ENCODE results near the gene BMERB1.
"Not testable (repeated sequence)": the region's sequence is repeated elsewhere in the genome, so short reads cannot be mapped to it uniquely, and the experiment has no call there.

BMERB1 gene

GRCh38 chr16:15594711-15595320 lies 160.4 kb downstream of the BMERB1 start:
- no peak for DNase-seq

- DNase-seq, result no peak
Observed at GRCh38 chr16:15597135-15597534, 162.7 kb downstream of the BMERB1 start.

- DNase-seq, result peak in 9 of 14 donors; percentile 6 to 36 (median 22)
Observed at GRCh38 chr16:15597822-15598647, 163.6 kb downstream of the BMERB1 start.

GRCh38 chr16:15598648-15599190 lies 164.3 kb downstream of the BMERB1 start:
- no peak for DNase-seq

- DNase-seq, result no peak
Observed at GRCh38 chr16:15599303-15600070, 165.1 kb downstream of the BMERB1 start.

- DNase-seq, result no peak
Observed at GRCh38 chr16:15601212-15601879, 167.0 kb downstream of the BMERB1 start.

GRCh38 chr16:15602285-15603044 lies 168.1 kb downstream of the BMERB1 start:
- DNase-seq, result no peak

- DNase-seq, result peak in 5 of 14 donors; percentile 4 to 30 (median 18)
Observed at GRCh38 chr16:15604460-15605440, 170.4 kb downstream of the BMERB1 start.

GRCh38 chr16:15605839-15606517 lies 171.6 kb downstream of the BMERB1 start:
- no peak for DNase-seq

GRCh38 chr16:15606518-15607220 lies 172.3 kb downstream of the BMERB1 start:
- no peak for DNase-seq

GRCh38 chr16:15607221-15607699 lies 172.9 kb downstream of the BMERB1 start:
- DNase-seq, result not testable (repeated sequence)

GRCh38 chr16:15607700-15608396 lies 173.5 kb downstream of the BMERB1 start:
- DNase-seq, result peak in 7 of 14 donors; percentile 2 to 58 (median 21)

- DNase-seq, result no peak
Observed at GRCh38 chr16:15608398-15609285, 174.3 kb downstream of the BMERB1 start.

GRCh38 chr16:15609286-15609649 lies 174.9 kb downstream of the BMERB1 start:
- no peak for DNase-seq

- peak in 1 of 14 donors; percentile 23 for DNase-seq
Observed at GRCh38 chr16:15610369-15610871, 176.0 kb downstream of the BMERB1 start.

- DNase-seq, result no peak
Observed at GRCh38 chr16:15611610-15612009, 177.2 kb downstream of the BMERB1 start.

- no peak for DNase-seq
Observed at GRCh38 chr16:15613676-15614075, 179.3 kb downstream of the BMERB1 start.
